Measurements from ENCODE around the gene LTBP3.

DNA sequence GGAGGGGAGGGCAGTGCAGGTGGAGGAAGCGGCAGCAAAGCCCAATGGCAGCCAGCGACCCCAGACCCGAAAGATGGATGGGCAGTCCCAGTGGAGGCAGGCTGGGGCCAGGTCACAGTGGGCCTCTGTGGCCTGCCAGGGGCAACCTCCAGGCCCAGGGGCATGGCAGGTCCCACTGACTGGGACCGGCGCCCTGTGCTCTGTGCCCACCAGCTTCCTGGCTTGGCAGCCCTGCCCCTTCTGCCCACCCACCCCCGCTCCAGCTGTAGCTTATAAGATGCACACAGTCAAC is 41.7 kb upstream of the LTBP3 start:
- TF ChIP-seq EZH2 (IDR thresholded peaks at IDR 0.05; ENCODE audit: borderline replicate concordance, insufficient read depth, low read length, poor library complexity, severe bottlenecking): no peak
- TF ChIP-seq, protein P1, sequence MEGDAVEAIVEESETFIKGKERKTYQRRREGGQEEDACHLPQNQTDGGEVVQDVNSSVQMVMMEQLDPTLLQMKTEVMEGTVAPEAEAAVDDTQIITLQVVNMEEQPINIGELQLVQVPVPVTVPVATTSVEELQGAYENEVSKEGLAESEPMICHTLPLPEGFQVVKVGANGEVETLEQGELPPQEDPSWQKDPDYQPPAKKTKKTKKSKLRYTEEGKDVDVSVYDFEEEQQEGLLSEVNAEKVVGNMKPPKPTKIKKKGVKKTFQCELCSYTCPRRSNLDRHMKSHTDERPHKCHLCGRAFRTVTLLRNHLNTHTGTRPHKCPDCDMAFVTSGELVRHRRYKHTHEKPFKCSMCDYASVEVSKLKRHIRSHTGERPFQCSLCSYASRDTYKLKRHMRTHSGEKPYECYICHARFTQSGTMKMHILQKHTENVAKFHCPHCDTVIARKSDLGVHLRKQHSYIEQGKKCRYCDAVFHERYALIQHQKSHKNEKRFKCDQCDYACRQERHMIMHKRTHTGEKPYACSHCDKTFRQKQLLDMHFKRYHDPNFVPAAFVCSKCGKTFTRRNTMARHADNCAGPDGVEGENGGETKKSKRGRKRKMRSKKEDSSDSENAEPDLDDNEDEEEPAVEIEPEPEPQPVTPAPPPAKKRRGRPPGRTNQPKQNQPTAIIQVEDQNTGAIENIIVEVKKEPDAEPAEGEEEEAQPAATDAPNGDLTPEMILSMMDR (IDR thresholded peaks at IDR 0.05; ENCODE audit: poor library complexity, severe bottlenecking): no peak
- no peak for TF ChIP-seq POLR2AphosphoS5 (IDR thresholded peaks at IDR 0.05)
- TF ChIP-seq, protein P2, sequence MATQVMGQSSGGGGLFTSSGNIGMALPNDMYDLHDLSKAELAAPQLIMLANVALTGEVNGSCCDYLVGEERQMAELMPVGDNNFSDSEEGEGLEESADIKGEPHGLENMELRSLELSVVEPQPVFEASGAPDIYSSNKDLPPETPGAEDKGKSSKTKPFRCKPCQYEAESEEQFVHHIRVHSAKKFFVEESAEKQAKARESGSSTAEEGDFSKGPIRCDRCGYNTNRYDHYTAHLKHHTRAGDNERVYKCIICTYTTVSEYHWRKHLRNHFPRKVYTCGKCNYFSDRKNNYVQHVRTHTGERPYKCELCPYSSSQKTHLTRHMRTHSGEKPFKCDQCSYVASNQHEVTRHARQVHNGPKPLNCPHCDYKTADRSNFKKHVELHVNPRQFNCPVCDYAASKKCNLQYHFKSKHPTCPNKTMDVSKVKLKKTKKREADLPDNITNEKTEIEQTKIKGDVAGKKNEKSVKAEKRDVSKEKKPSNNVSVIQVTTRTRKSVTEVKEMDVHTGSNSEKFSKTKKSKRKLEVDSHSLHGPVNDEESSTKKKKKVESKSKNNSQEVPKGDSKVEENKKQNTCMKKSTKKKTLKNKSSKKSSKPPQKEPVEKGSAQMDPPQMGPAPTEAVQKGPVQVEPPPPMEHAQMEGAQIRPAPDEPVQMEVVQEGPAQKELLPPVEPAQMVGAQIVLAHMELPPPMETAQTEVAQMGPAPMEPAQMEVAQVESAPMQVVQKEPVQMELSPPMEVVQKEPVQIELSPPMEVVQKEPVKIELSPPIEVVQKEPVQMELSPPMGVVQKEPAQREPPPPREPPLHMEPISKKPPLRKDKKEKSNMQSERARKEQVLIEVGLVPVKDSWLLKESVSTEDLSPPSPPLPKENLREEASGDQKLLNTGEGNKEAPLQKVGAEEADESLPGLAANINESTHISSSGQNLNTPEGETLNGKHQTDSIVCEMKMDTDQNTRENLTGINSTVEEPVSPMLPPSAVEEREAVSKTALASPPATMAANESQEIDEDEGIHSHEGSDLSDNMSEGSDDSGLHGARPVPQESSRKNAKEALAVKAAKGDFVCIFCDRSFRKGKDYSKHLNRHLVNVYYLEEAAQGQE (IDR thresholded peaks at IDR 0.05; ENCODE audit: borderline replicate concordance): no peak
- TF ChIP-seq SMC3 (conservative IDR thresholded peaks at IDR 0.05; ENCODE audit: poor library complexity): no peak
- TF ChIP-seq MXI1 (conservative IDR thresholded peaks at IDR 0.05; ENCODE audit: poor library complexity, severe bottlenecking): no peak
- no peak for TF ChIP-seq RAD21 (conservative IDR thresholded peaks at IDR 0.05)

Data from neural cell (in vitro differentiated cells).